HG03469 (cell line): ENCODE results near the gene ARTN.

Source experiments
- ATAC-seq: cut with Tn5 transposase; IDR thresholded peaks from one replicate; pipeline ENCODE4 v1.9.1; 2021; ENCODE audit warnings: mild to moderate bottlenecking, moderate library complexity, moderate number of reproducible peaks; ENCODE audit not compliant: unreplicated experiment

The ARTN gene

GRCh38 chr1:43946236-43947060 lies 12.8 kb downstream of the ARTN start, which contains the start of gene IPO13:
TSS of gene IPO13 (plus strand) at chr1:43946950. CDS start at chr1:43947601, 651 bp downstream.
- peak; percentile 85 for ATAC-seq

- ATAC-seq = no peak
Measured at GRCh38 chr1:43947061-43947873, 13.7 kb downstream of the ARTN start.

- ATAC-seq = no peak
Measured at GRCh38 chr1:43947874-43948437, 14.4 kb downstream of the ARTN start.

- ATAC-seq = no peak
Measured at GRCh38 chr1:43949678-43950077, 16.1 kb downstream of the ARTN start.

- no peak for ATAC-seq
Measured at GRCh38 chr1:43951021-43951985, 17.7 kb downstream of the ARTN start.

GRCh38 chr1:43952731-43953346 lies 19.2 kb downstream of the ARTN start:
- no peak for ATAC-seq

- ATAC-seq = no peak
Measured at GRCh38 chr1:43953361-43953760, 19.8 kb downstream of the ARTN start.

- no peak for ATAC-seq
Measured at GRCh38 chr1:43954036-43954435, 20.4 kb downstream of the ARTN start.

- ATAC-seq = no peak
Measured at GRCh38 chr1:43956234-43956633, 22.6 kb downstream of the ARTN start.

- ATAC-seq = no peak
Measured at GRCh38 chr1:43957407-43958040, 23.9 kb downstream of the ARTN start.

GRCh38 chr1:43958351-43959255 lies 25.0 kb downstream of the ARTN start:
- no peak for ATAC-seq

- ATAC-seq = no peak
Measured at GRCh38 chr1:43960798-43961197, 27.2 kb downstream of the ARTN start.

GRCh38 chr1:43961692-43962091 lies 28.1 kb downstream of the ARTN start:
- ATAC-seq = no peak

- ATAC-seq = no peak
Measured at GRCh38 chr1:43962324-43962723, 28.7 kb downstream of the ARTN start.

GRCh38 chr1:43963006-43963405 lies 29.4 kb downstream of the ARTN start:
- no peak for ATAC-seq

- ATAC-seq = no peak
Measured at GRCh38 chr1:43963890-43964289, 30.3 kb downstream of the ARTN start.

GRCh38 chr1:43965316-43965715 lies 31.7 kb downstream of the ARTN start:
- ATAC-seq = no peak

GRCh38 chr1:43968348-43968948 lies 34.8 kb downstream of the ARTN start:
- no peak for ATAC-seq
